Sciatic nerve (tissue), 2 donors: ENCODE data around the gene NYAP2. TPM values are rescaled to one million over a fixed set of nuclear protein-coding genes. Genes with fewer than 3 reads are reported as not detected.

Experiments used
- ATAC-seq: fragments of 200-7000 bp; cut with Tn5 transposase; one replicate; pipeline ENCODE4 v1.9.1; 2020; ENCODE audit warnings: mild to moderate bottlenecking, moderate library complexity
- DNase-seq: peaks from one replicate; pipeline ENCODE4 v3.0.0-alpha.2; 2020; ENCODE audit warnings: low spot score
- intact Hi-C: fragments of 100-400 bp; cut with DNase I; formaldehyde crosslinking; loops from one replicate; pipeline ENCODE4 v1.14.2; 2022
- total RNA-seq: library from RNA; stranded (reverse); fragmentation: NEBNext Ultra II Directional; extraction: Animal tissue kit (Norgen Biotek cat#: 25700); gene quantifications from one replicate; pipeline ENCODE4 v1.2.1, GENCODE V29; 2021
- donor health status: DM: no; HTN: no; CAD: no.
- donor health status: DM: no; HTN: no; CAD: no.

Gene NYAP2
- total RNA-seq, 1 donor from 2014 or later, result 0.22 TPM

GRCh38 chr2:225660262-225661131 lies 261.0 kb downstream of the NYAP2 start:
- intact Hi-C loops, result loop anchor here (10.0 kb wide), 1 partner anchor 1334 kb away; no protein-coding TSS in a partner anchor
- DNase-seq (peak; percentile 87), ATAC-seq (peak; percentile 60)

GRCh38 chr2:225662101-225662500 lies 262.6 kb downstream of the NYAP2 start:
- no peak for ATAC-seq
- intact Hi-C loops, result loop anchor here (10.0 kb wide), 1 partner anchor 1333 kb away; no protein-coding TSS in a partner anchor
- DNase-seq, result no peak

GRCh38 chr2:225667445-225667844 lies 267.9 kb downstream of the NYAP2 start:
- ATAC-seq, result no peak
- no peak for DNase-seq
- intact Hi-C loops, result loop anchor here (5.0 to 10.0 kb wide), 2 partner anchors 1135 to 1327 kb away; no protein-coding TSS in a partner anchor

- DNase-seq (no peak), ATAC-seq (peak; percentile 82)
- intact Hi-C loops, result loop anchor here (5.0 to 10.0 kb wide), 2 partner anchors 1134 to 1326 kb away; no protein-coding TSS in a partner anchor
Measured at GRCh38 chr2:225668606-225669266, 269.2 kb downstream of the NYAP2 start.

GRCh38 chr2:225670111-225670974 lies 270.8 kb downstream of the NYAP2 start:
- intact Hi-C loops, result no loop called here
- ATAC-seq, result peak; percentile 55
- no peak for DNase-seq

GRCh38 chr2:225678792-225679191 lies 279.3 kb downstream of the NYAP2 start:
- no peak for ATAC-seq
- DNase-seq, result no peak
- intact Hi-C loops, result no loop called here

- intact Hi-C loops, result no loop called here
- ATAC-seq (no peak), DNase-seq (no peak)
Measured at GRCh38 chr2:225683258-225683657, 283.7 kb downstream of the NYAP2 start.

- ATAC-seq (no peak), DNase-seq (no peak)
- intact Hi-C loops, result no loop called here
Measured at GRCh38 chr2:225690153-225690552, 290.6 kb downstream of the NYAP2 start.

- ATAC-seq (no peak), DNase-seq (no peak)
- intact Hi-C loops, result no loop called here
Measured at GRCh38 chr2:225691711-225692110, 292.2 kb downstream of the NYAP2 start.

- ATAC-seq (no peak), DNase-seq (no peak)
- intact Hi-C loops, result no loop called here
Measured at GRCh38 chr2:225693259-225693658, 293.7 kb downstream of the NYAP2 start.

- intact Hi-C loops, result no loop called here
Measured at GRCh38 chr2:225694664-225695063, 295.2 kb downstream of the NYAP2 start.

GRCh38 chr2:225697936-225698335 lies 298.4 kb downstream of the NYAP2 start:
- DNase-seq (no peak), ATAC-seq (no peak)
- intact Hi-C loops, result no loop called here

More at GRCh38 chr2:225694664-225695063, 295.2 kb downstream of the NYAP2 start:
- DNase-seq, result no peak
- ATAC-seq, result no peak
